Heart right ventricle (tissue), 16 donors: ENCODE results near the gene FAM20B. TPM values are rescaled to one million over a fixed set of nuclear protein-coding genes. Genes with fewer than 3 reads are reported as not detected.
A peak's percentile ranks its signal among the peaks of the same experiment; 100 is the strongest.

Experiments
- ATAC-seq, 8 donors: fragments of 200-7000 bp; cut with Tn5 transposase; one replicate each; pipeline ENCODE4 v1.9.1; 2020; ENCODE audit warnings: mild to moderate bottlenecking in 8 of 8, moderate library complexity in 8 of 8, moderate number of reproducible peaks in 1 of 8
- DNase-seq, 2 donors: peaks; one replicate each; pipeline ENCODE4 v3.0.0-alpha.2; 2020
- H3K27ac ChIP-seq, 10 donors: fragments of 200-600 bp; sonication (generic) in 2 of 10; one replicate each; pipeline versions ENCODE4 v1.5.0 to v1.8.0; 2020 to 2022; ENCODE audit warnings: mild to moderate bottlenecking in 3 of 10
- H3K27me3 ChIP-seq, 7 donors: fragments of 200-600 bp; one replicate each; pipeline ENCODE4 v1.8.0; 2021 to 2022; ENCODE audit warnings: mild to moderate bottlenecking in 2 of 7
- H3K36me3 ChIP-seq, 9 donors: fragments of 200-600 bp; sonication (generic) in 1 of 9; one replicate each; pipeline versions ENCODE4 v1.5.0 to v1.8.0; 2020 to 2022; ENCODE audit warnings: mild to moderate bottlenecking in 2 of 9
- H3K4me1 ChIP-seq, 9 donors: fragments of 200-600 bp; sonication (generic) in 1 of 9; one replicate each; pipeline versions ENCODE4 v1.5.0 to v1.8.0; 2020 to 2022; ENCODE audit warnings: mild to moderate bottlenecking in 4 of 9
- H3K4me3 ChIP-seq, 10 donors: fragments of 200-600 bp; sonication (generic) in 2 of 10; one replicate each; pipeline versions ENCODE4 v1.5.0 to v1.8.0; 2020 to 2022; ENCODE audit warnings: mild to moderate bottlenecking in 7 of 10, moderate library complexity in 2 of 10
- H3K9me3 ChIP-seq, 11 donors: fragments of 200-600 bp in 10 of 11; sonication (generic) in 2 of 11; one replicate each; pipeline versions ENCODE4 v1.5.0 to v1.8.0; 2013 to 2022; ENCODE audit warnings: mild to moderate bottlenecking in 2 of 11, control low read depth in 1 of 11, moderate library complexity in 1 of 11
- WGBS, 2 donors: extraction: QIAGEN DNeasy Blood & Tissue Kit; methylation state at CpG; one replicate each; pipeline ENCODE4 v1.1.7; 2013; ENCODE audit warnings: inconsistent platforms in 1 of 2; 5-methylcytosine and 5-hydroxymethylcytosine counted together
- intact Hi-C, 10 donors: fragments of 100-400 bp; cut with DNase I; formaldehyde crosslinking; loops; one replicate each; pipeline versions ENCODE4 v1.11.1 to v1.14.2; 2022
- polyA plus RNA-seq, 2 donors: library from polyadenylated mRNA; stranded (reverse); fragments of 200-250 nt; gene quantifications; one replicate each; pipeline ENCODE4 v1.2.3, GENCODE V29; 2013
- total RNA-seq, 10 donors: library from RNA; stranded (reverse); fragmentation: NEBNext Ultra II Directional in 3 of 10; extraction: Animal tissue kit (Norgen Biotek cat#: 25700) in 3 of 10; gene quantifications; one replicate each; pipeline versions ENCODE4 v1.2.1 to v1.2.4, GENCODE V29; 2021 to 2023
- TF ChIP-seq, protein P1 (sequence below), 9 donors: fragments of 200-600 bp; sonication (generic) in 2 of 9; IDR thresholded peaks; one replicate each; pipeline versions ENCODE4 v1.5.0 to v1.8.0; 2021 to 2022; ENCODE audit warnings: antibody characterized with exemption in 9 of 9, mild to moderate bottlenecking in 5 of 9, moderate library complexity in 1 of 9
- donor health status: Arrhythmogenic right ventricular cardiomyopathy.
- donor health status: ischemic (EF 13 %, LVEDD 7.1; RV severe dilation, severe dysfunction).
- donor health status: healthy with polysubstance abuse.
- donor health status: DM: no; HTN: yes; CAD: no.
- donor health status: DM: no; HTN: no; CAD: no.
- donor health status: ischemic (EF 25% LVEDD 6.9; RV normal size, moderate dysfunction).
- donor health status: ischemic (EF 25% LVEDD 5.7; RV mildly dilated, moderate dysfunction).
- donor health status: healthy.
- donor health status: DM: yes; HTN: yes; CAD: no.
- donor health status: Ischemic cardiomyopathy.
- donor health status: ischemic (EF 35%, LVEDD 5.7; RV mildly dilated, moderate dysfunction).
- donor health status: nonischemic (EF 11% LVEDD 7.7; RV severe dilation, severe dysfunction).
- donor health status: DM: yes; HTN: yes; CAD: no.
- donor health status: PGD.
- donor health status: ischemic (EF 29% LVEDD 5.4; RV normal size, mild dysfunction).
- donor health status: nonischemic (EF 23%, LVEDD 6.1; RV moderate dilation, normal function).

Gene FAM20B
- total and polyA plus RNA-seq, 12 donors, result 11.9 to 63.4 (median 50.3) TPM

- Histone ChIP-seq H3K4me3 (no peak overlapping the region), H3K27me3 (no peaks in the 10 kb centered on the region), H3K9me3 (no peaks in the 10 kb centered on the region), H3K36me3 (peaks cover 0 to 71% (median 12%) of the 10 kb centered on the region in 9 donors), H3K27ac (no peak overlapping the region), H3K4me1 (peaks cover 0 to 16% (median 4%) of the 10 kb centered on the region in 9 donors)
- TF ChIP-seq, protein P1, sequence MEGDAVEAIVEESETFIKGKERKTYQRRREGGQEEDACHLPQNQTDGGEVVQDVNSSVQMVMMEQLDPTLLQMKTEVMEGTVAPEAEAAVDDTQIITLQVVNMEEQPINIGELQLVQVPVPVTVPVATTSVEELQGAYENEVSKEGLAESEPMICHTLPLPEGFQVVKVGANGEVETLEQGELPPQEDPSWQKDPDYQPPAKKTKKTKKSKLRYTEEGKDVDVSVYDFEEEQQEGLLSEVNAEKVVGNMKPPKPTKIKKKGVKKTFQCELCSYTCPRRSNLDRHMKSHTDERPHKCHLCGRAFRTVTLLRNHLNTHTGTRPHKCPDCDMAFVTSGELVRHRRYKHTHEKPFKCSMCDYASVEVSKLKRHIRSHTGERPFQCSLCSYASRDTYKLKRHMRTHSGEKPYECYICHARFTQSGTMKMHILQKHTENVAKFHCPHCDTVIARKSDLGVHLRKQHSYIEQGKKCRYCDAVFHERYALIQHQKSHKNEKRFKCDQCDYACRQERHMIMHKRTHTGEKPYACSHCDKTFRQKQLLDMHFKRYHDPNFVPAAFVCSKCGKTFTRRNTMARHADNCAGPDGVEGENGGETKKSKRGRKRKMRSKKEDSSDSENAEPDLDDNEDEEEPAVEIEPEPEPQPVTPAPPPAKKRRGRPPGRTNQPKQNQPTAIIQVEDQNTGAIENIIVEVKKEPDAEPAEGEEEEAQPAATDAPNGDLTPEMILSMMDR (IDR thresholded peaks at IDR 0.05), result no peak
- intact Hi-C loops, result no loop called here
- 79 to 83% methylated on average over 3 of the region's 3 CpGs for WGBS, 2 donors
- ATAC-seq, result no peak
- DNase-seq, result no peak
Measured at GRCh38 chr1:179104611-179105250, 79.0 kb downstream of the FAM20B start.

DNA sequence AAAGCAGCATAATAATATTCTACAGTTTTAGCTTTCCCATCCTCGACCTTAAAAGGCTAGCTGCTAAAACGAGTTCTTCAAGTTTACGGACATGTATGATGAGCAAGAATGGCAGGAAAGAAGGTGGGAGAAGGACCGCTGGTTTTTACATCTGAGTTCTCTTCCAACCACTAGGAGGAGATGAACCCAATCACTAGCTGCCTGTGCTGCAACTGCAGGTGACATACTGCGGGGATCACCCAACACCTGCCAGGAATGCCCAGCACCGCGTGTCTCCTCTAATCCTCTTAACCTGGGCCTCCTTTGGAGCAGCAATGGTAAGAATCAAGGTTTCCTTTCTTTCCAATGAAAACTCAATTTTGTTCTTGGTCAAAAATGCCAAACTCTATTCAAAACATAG lies 79.7 kb downstream of the FAM20B start:
- intact Hi-C loops, result no loop called here
- H3K27me3 ChIP-seq, result no peaks in the 10 kb centered on the region
- peaks cover 0 to 16% (median 4%) of the 10 kb centered on the region in 9 donors for H3K4me1 ChIP-seq
- DNase-seq (no peak), ATAC-seq (no peak)
- TF ChIP-seq, protein P1 (IDR thresholded peaks at IDR 0.05), result peak in 3 of 9 donors; percentile 12 to 33 (median 23)
- no peak overlapping the region for H3K4me3 ChIP-seq
- H3K36me3 ChIP-seq, result peaks cover 0 to 72% (median 19%) of the 10 kb centered on the region in 9 donors
- H3K9me3 ChIP-seq, result no peaks in the 10 kb centered on the region
- H3K27ac ChIP-seq, result no peak overlapping the region
- 83 to 86% methylated on average over 7 of the region's 7 CpGs for WGBS, 2 donors

DNA sequence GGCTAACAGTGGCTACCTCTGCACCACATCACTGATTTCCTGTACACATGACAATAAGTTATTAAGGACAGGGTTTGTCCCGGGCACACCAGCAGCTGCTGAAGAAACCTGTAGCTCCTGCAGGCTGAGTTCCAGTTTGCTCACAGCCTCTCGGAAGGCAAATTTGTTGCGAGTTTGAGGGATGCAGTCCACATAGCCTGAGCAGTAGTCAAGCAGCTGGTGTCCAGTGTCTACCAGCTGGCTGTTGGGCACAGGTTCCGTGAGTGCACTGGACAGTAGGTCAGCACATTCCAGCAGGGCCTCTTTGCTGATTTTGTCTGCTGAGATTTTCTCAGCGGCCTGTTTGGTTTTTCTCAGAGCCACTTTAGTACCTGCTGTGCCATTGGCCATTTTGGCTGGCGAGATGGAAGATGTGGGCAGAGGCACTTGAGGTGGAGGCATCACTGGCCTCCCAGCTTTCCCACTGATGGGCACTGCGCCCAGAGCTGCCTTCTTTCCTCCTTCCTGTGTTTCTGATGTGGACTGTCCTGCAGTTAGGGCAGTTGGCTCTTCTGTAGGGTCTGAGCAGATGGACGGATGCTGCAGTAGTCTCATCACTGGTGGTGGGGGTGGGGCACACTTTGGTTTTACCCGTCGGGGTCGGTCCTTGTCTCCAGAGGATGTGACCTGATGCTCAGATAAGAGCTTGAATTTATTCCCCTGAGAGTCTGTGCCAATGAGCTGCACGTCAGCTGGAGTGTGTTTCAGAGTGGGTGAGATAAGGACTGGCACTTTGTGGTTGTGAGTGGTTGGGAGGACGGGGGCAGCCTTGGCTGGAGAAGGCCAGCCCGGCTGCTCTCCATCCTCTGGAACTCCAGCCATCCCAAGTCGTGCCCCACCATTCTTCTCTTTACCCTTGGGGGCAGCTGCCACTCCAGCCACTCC lies 82.3 kb downstream of the FAM20B start:
- H3K27me3 ChIP-seq, result no peaks in the 10 kb centered on the region
- peak in 7 of 8 donors; percentile 7 to 91 (median 82) for ATAC-seq
- DNase-seq, result no peak
- peaks cover 0 to 16% (median 4%) of the 10 kb centered on the region in 9 donors for H3K4me1 ChIP-seq
- WGBS, 2 donors, result 56 to 65% methylated on average over 15 of the region's 15 CpGs
- no peaks in the 10 kb centered on the region for H3K9me3 ChIP-seq
- intact Hi-C loops, result no loop called here
- peaks cover 0 to 85% (median 35%) of the 10 kb centered on the region in 9 donors for H3K36me3 ChIP-seq
- TF ChIP-seq, protein P1 (IDR thresholded peaks at IDR 0.05), result no peak
- no peak overlapping the region for H3K27ac ChIP-seq
- H3K4me3 ChIP-seq, result no peak overlapping the region

DNA sequence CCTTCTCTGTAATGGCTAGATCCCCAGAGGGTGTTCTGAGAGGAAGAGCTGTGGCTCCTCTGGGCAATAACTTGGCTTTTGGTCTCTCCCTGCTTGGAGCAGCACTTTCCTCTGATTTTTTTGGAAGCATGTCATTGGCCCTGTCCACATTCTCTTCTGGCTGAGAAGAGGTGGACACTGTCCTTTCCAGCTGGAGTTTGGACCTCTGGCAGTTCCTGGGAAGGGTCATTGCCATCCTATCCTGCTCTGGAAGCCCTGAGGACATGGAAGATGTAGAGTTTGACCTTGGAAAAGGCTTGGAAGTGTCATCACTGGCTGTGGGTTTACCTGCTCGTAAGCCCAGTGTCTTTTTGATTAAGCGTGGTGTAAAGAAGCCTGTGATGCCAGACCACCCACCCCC lies 83.0 kb downstream of the FAM20B start:
- no peak for DNase-seq
- ATAC-seq, result no peak
- no peaks in the 10 kb centered on the region for H3K27me3 ChIP-seq
- peaks cover 0 to 86% (median 35%) of the 10 kb centered on the region in 9 donors for H3K36me3 ChIP-seq
- no peak overlapping the region for H3K4me3 ChIP-seq
- intact Hi-C loops, result no loop called here
- H3K9me3 ChIP-seq, result no peaks in the 10 kb centered on the region
- H3K27ac ChIP-seq, result no peak overlapping the region
- H3K4me1 ChIP-seq, result peaks cover 0 to 16% (median 4%) of the 10 kb centered on the region in 9 donors
- WGBS, 2 donors, result 95 to 97% methylated on average over 2 of the region's 2 CpGs
- TF ChIP-seq, protein P1 (IDR thresholded peaks at IDR 0.05), result no peak
